Liver (tissue), 9 donors: ENCODE results near the gene PROZ. TPM values are rescaled to one million over a fixed set of nuclear protein-coding genes. Genes with fewer than 3 reads are reported as not detected.

Experiments used
- DNase-seq: peaks from one replicate; pipeline ENCODE4 v3.0.0-alpha.2; 2017; ENCODE audit warnings: low spot score
- H3K27ac ChIP-seq, 2 donors: one replicate each; pipeline ENCODE4 v1.7.0; 2013; ENCODE audit warnings: inconsistent platforms in 2 of 2, low read length in 2 of 2, control low read depth in 1 of 2, low read depth in 1 of 2, mild to moderate bottlenecking in 1 of 2
- H3K27me3 ChIP-seq, 4 donors: one replicate each; pipeline versions ENCODE4 v1.6.1 to v1.7.0; 2013; ENCODE audit warnings: low read length in 3 of 4, inconsistent platforms in 1 of 4, mild to moderate bottlenecking in 1 of 4, moderate library complexity in 1 of 4; ENCODE audit not compliant: control insufficient read depth in 4 of 4, insufficient read depth in 4 of 4
- H3K36me3 ChIP-seq, 4 donors: one replicate each; pipeline versions ENCODE4 v1.6.1 to v1.7.0; 2013; ENCODE audit warnings: low read length in 3 of 4, mild to moderate bottlenecking in 3 of 4, low read depth in 1 of 4, moderate library complexity in 1 of 4; ENCODE audit not compliant: control insufficient read depth in 4 of 4, insufficient read depth in 3 of 4
- H3K4me1 ChIP-seq, 4 donors: one replicate each; pipeline versions ENCODE4 v1.6.1 to v1.7.0; 2013; ENCODE audit warnings: low read length in 3 of 4, mild to moderate bottlenecking in 3 of 4, moderate library complexity in 1 of 4; ENCODE audit not compliant: control insufficient read depth in 4 of 4, insufficient read depth in 4 of 4
- H3K4me3 ChIP-seq, 3 donors: one replicate each; pipeline versions ENCODE4 v1.6.1 to v1.7.0; 2013; ENCODE audit warnings: low read length in 3 of 3, control low read depth in 1 of 3, low read depth in 1 of 3, mild to moderate bottlenecking in 1 of 3
- H3K9ac ChIP-seq, 2 donors: one replicate each; pipeline ENCODE4 v1.7.0; 2013; ENCODE audit warnings: low read length in 2 of 2, mild to moderate bottlenecking in 2 of 2, moderate library complexity in 2 of 2, control low read depth in 1 of 2, low read depth in 1 of 2
- H3K9me3 ChIP-seq, 4 donors: one replicate each; pipeline versions ENCODE4 v1.6.1 to v1.7.0; 2013; ENCODE audit warnings: low read length in 3 of 4; ENCODE audit not compliant: control insufficient read depth in 4 of 4
- ATF3 ChIP-seq: IDR thresholded peaks from 2 replicates; pipeline ENCODE4 v1.6.1; 2016; ENCODE audit warnings: antibody characterized with exemption
- EGR1 ChIP-seq, 2 donors: IDR thresholded peaks; 2 replicates each; pipeline ENCODE4 v1.6.1; 2016 to 2018; ENCODE audit warnings: antibody characterized with exemption in 2 of 2, low read depth in 2 of 2
- FOXA1 ChIP-seq: IDR thresholded peaks from 2 replicates; pipeline ENCODE4 v1.6.1; 2016; ENCODE audit warnings: antibody characterized with exemption
- FOXA2 ChIP-seq: IDR thresholded peaks from 2 replicates; pipeline ENCODE4 v1.6.1; 2016; ENCODE audit warnings: antibody characterized with exemption
- GABPA ChIP-seq, 2 donors: IDR thresholded peaks in 1 of 2; conservative IDR thresholded peaks in 1 of 2; 2 replicates each; pipeline ENCODE4 v1.6.1; 2016; ENCODE audit warnings: antibody characterized with exemption in 2 of 2, mild to moderate bottlenecking in 1 of 2, moderate library complexity in 1 of 2
- HNF4A ChIP-seq, 2 donors: conservative IDR thresholded peaks; 2 replicates each; pipeline ENCODE4 v1.6.1; 2016; ENCODE audit warnings: antibody characterized with exemption in 2 of 2, mild to moderate bottlenecking in 2 of 2
- HNF4G ChIP-seq: IDR thresholded peaks from 2 replicates; pipeline ENCODE4 v1.6.1; 2016; ENCODE audit warnings: antibody characterized with exemption
- JUND ChIP-seq, 2 donors: IDR thresholded peaks; 2 replicates each; pipeline ENCODE4 v1.6.1; 2016; ENCODE audit warnings: antibody characterized with exemption in 2 of 2
- NR2F2 ChIP-seq: IDR thresholded peaks from 2 replicates; pipeline ENCODE4 v1.6.1; 2016; ENCODE audit warnings: antibody characterized with exemption
- RAD21 ChIP-seq, 2 donors: IDR thresholded peaks; 2 replicates each; pipeline ENCODE4 v1.6.1; 2016; ENCODE audit warnings: antibody characterized with exemption in 2 of 2, mild to moderate bottlenecking in 2 of 2
- REST ChIP-seq: IDR thresholded peaks from 2 replicates; pipeline ENCODE4 v1.6.1; 2016; ENCODE audit warnings: antibody characterized with exemption, mild to moderate bottlenecking
- RXRA ChIP-seq, 2 donors: IDR thresholded peaks; 2 replicates each; pipeline ENCODE4 v1.6.1; 2017 to 2018; ENCODE audit warnings: antibody characterized with exemption in 2 of 2, mild to moderate bottlenecking in 1 of 2
- TAF1 ChIP-seq: conservative IDR thresholded peaks from 2 replicates; pipeline ENCODE4 v1.6.1; 2016; ENCODE audit warnings: antibody characterized with exemption, mild to moderate bottlenecking
- WGBS: extraction: QIAGEN DNeasy Blood & Tissue Kit; methylation state at CpG from one replicate; pipeline ENCODE4 v1.1.7; 2013; 5-methylcytosine and 5-hydroxymethylcytosine counted together
- polyA plus RNA-seq, 2 donors: library from polyadenylated mRNA; stranded (reverse) in 1 of 2; unstranded in 1 of 2; fragments of 200-250 nt in 1 of 2; fragments of >200 nt in 1 of 2; fragmentation: Nextera tagmentation in 1 of 2; extraction: Ambion mirVana in 1 of 2; gene quantifications; one replicate each; pipeline versions ENCODE4 v1.2.1 to v1.2.3, GENCODE V29; 2013 to 2015
- total RNA-seq, 2 donors: library from RNA; depleted of rRNA; stranded (reverse); fragments of >200 nt; gene quantifications; one replicate each; pipeline ENCODE4 v1.2.3, GENCODE V29; 2014
- TF ChIP-seq, protein P1 (sequence below): IDR thresholded peaks from 2 replicates; pipeline ENCODE4 v1.6.1; 2016; ENCODE audit warnings: antibody characterized with exemption
- TF ChIP-seq, protein P2 (sequence below): fragments of 150-350 bp; IDR thresholded peaks from 2 replicates; pipeline ENCODE4 v1.5.1; 2017; ENCODE audit warnings: improper control_type of control experiment, low read depth, low read length; ENCODE audit not compliant: missing input control
- TF ChIP-seq, protein P3 (sequence below): IDR thresholded peaks from 2 replicates; pipeline ENCODE4 v1.6.1; 2016; ENCODE audit warnings: antibody characterized with exemption
- donor health status: healthy.
- donor health status: healthy.
- donor health status: healthy.
- donor health status: healthy.
- donor health status: healthy.

The PROZ gene
- total and polyA plus RNA-seq, 4 donors, result 10.6 to 40.7 (median 30.3) TPM

- no peak for DNase-seq
- Histone ChIP-seq H3K4me3 (no peak overlapping the region), H3K27me3 (no peaks in the 10 kb centered on the region), H3K4me1 (peaks cover 0 to 7% (median 2%) of the 10 kb centered on the region in 4 donors), H3K9ac (no peak overlapping the region), H3K36me3 (peaks cover 0 to 6% (median 5%) of the 10 kb centered on the region in 4 donors), H3K9me3 (no peaks in the 10 kb centered on the region), H3K27ac (peak overlapping the region; percentile 9 to 29)
- WGBS, result 77% methylated on average over 11 of the region's 11 CpGs
- TF ChIP-seq JUND (IDR thresholded peaks at IDR 0.05) (peak in 1 of 2 donors; percentile 60), NR2F2 (no peak), FOXA2 (no peak), RAD21 (IDR thresholded peaks at IDR 0.05) (no peak), ATF3 (no peak), RXRA (IDR thresholded peaks at IDR 0.05) (peak in 1 of 2 donors; percentile 52), HNF4A (conservative IDR thresholded peaks at IDR 0.05) (no peak)
- TF ChIP-seq, protein P1, sequence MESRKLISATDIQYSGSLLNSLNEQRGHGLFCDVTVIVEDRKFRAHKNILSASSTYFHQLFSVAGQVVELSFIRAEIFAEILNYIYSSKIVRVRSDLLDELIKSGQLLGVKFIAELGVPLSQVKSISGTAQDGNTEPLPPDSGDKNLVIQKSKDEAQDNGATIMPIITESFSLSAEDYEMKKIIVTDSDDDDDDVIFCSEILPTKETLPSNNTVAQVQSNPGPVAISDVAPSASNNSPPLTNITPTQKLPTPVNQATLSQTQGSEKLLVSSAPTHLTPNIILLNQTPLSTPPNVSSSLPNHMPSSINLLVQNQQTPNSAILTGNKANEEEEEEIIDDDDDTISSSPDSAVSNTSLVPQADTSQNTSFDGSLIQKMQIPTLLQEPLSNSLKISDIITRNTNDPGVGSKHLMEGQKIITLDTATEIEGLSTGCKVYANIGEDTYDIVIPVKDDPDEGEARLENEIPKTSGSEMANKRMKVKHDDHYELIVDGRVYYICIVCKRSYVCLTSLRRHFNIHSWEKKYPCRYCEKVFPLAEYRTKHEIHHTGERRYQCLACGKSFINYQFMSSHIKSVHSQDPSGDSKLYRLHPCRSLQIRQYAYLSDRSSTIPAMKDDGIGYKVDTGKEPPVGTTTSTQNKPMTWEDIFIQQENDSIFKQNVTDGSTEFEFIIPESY, result no peak
- TF ChIP-seq, protein P2, sequence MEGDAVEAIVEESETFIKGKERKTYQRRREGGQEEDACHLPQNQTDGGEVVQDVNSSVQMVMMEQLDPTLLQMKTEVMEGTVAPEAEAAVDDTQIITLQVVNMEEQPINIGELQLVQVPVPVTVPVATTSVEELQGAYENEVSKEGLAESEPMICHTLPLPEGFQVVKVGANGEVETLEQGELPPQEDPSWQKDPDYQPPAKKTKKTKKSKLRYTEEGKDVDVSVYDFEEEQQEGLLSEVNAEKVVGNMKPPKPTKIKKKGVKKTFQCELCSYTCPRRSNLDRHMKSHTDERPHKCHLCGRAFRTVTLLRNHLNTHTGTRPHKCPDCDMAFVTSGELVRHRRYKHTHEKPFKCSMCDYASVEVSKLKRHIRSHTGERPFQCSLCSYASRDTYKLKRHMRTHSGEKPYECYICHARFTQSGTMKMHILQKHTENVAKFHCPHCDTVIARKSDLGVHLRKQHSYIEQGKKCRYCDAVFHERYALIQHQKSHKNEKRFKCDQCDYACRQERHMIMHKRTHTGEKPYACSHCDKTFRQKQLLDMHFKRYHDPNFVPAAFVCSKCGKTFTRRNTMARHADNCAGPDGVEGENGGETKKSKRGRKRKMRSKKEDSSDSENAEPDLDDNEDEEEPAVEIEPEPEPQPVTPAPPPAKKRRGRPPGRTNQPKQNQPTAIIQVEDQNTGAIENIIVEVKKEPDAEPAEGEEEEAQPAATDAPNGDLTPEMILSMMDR, result no peak
Observed at GRCh38 chr13:113137691-113138298, 20.7 kb upstream of the PROZ start.

GRCh38 chr13:113138792-113139551 lies 19.5 kb upstream of the PROZ start:
- no peaks in the 10 kb centered on the region for H3K9me3 ChIP-seq
- peak overlapping the region; percentile 46 to 56 for H3K27ac ChIP-seq
- no peak for DNase-seq
- peaks cover 0 to 16% (median 10%) of the 10 kb centered on the region in 4 donors for H3K36me3 ChIP-seq
- H3K9ac ChIP-seq, result peak overlapping the region in 1 of 2 donors; percentile 65
- no peak overlapping the region for H3K4me3 ChIP-seq
- H3K4me1 ChIP-seq, result peaks cover 0 to 7% (median 2%) of the 10 kb centered on the region in 4 donors
- WGBS, result 50% methylated on average over 16 of the region's 16 CpGs
- no peaks in the 10 kb centered on the region for H3K27me3 ChIP-seq
- TF ChIP-seq ATF3 (no peak), FOXA2 (peak; percentile 84), RAD21 (IDR thresholded peaks at IDR 0.05) (peak; percentile 20 to 36), TAF1 (no peak), FOXA1 (peak; percentile 73), RXRA (IDR thresholded peaks at IDR 0.05) (peak; percentile 73 to 89), HNF4A (conservative IDR thresholded peaks at IDR 0.05) (peak; percentile 78 to 80), REST (peak; percentile 81), HNF4G (no peak), JUND (IDR thresholded peaks at IDR 0.05) (peak; percentile 22 to 76), GABPA (IDR thresholded peaks at IDR 0.05 in 1 of 2, conservative IDR thresholded peaks at IDR 0.05 in 1 of 2) (peak in 1 of 2 donors; percentile 71), EGR1 (IDR thresholded peaks at IDR 0.05; ENCODE audit: low read depth in 2 of 2) (peak; percentile 56 to 73)
- TF ChIP-seq, protein P3, sequence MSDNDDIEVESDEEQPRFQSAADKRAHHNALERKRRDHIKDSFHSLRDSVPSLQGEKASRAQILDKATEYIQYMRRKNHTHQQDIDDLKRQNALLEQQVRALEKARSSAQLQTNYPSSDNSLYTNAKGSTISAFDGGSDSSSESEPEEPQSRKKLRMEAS, result peak; percentile 65
- TF ChIP-seq, protein P1, result peak; percentile 74
- TF ChIP-seq, protein P2, result no peak
